GM21529 (cell line): ENCODE data around the gene EARS2.
"Not testable (repeated sequence)": the region's sequence is repeated elsewhere in the genome, so short reads cannot be mapped to it uniquely, and the experiment has no call there.

ENCODE experiments used
- ATAC-seq: cut with Tn5 transposase; IDR thresholded peaks from one replicate; pipeline ENCODE4 v1.9.1; 2021; ENCODE audit not compliant: unreplicated experiment

Gene EARS2

DNA sequence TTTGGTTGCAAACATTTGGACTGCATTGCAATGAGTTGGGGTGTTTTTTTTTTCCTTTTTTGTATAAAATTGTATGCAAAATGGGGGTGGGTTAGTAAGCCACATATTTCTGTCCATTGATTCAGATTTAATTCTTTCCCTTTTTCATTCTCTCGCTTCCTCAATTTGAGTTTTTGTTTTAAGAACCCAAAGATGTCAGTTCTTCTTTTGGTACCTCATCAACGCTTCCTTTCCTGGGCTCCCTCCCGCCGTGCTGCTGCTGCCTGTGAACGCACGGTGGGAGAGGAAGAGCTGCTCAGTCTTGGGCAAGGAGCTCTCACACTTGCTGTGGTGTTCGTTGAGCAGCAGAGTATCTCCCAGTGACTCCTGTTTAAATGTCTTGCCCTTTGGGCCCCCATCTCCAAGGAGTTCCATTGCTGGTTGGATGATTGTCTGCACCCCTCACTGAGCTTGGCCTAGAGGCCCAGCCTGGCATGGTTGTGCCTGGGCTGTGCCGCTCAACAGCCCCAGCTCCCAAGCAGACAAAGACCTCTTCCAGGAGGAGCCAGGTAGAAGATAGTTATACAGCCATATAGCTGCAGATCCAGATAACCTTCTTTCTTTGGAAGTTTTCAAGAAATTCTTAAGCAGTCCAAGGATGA is 14.0 kb upstream of the EARS2 start:
- no peak for ATAC-seq

DNA sequence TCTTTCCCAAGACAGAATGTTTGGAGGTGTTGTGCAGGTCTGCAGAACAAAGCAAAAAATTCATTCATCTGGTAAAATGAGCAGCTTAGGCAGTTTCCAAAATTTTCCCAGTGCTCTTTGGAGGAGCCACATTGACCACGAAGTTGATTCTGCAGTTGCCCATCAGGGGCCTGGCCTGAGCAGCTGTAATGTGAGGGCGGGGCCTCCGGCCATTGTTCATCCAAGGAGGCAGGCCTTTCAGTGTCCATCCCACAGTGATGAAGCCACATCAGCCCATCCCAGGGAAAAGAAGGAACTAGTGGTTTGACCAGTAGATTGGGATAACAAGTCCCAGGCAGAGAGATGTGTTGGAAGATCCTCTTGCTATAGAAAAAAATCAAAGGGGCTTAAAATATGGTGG is 10.5 kb upstream of the EARS2 start:
- ATAC-seq, result no peak

DNA sequence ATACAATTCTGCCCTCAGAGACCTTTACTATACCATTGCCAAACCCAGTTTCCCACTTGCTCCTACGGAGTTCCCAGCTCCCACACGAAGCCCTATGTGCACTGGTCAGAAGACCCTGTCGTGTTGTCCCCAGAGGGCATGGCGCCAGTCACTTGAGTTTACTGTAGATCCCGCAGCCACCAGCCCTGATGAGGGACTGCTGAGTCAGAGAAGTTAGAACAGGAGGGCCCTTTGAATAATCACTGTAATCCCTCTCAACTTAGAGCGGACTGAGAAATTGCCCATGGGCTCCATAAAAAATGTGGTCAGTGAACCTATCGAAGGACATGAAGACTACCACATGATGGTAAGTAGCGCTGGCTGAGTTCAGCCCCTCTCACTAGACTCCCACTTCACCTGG is 9.6 kb upstream of the EARS2 start:
- ATAC-seq, result no peak

DNA sequence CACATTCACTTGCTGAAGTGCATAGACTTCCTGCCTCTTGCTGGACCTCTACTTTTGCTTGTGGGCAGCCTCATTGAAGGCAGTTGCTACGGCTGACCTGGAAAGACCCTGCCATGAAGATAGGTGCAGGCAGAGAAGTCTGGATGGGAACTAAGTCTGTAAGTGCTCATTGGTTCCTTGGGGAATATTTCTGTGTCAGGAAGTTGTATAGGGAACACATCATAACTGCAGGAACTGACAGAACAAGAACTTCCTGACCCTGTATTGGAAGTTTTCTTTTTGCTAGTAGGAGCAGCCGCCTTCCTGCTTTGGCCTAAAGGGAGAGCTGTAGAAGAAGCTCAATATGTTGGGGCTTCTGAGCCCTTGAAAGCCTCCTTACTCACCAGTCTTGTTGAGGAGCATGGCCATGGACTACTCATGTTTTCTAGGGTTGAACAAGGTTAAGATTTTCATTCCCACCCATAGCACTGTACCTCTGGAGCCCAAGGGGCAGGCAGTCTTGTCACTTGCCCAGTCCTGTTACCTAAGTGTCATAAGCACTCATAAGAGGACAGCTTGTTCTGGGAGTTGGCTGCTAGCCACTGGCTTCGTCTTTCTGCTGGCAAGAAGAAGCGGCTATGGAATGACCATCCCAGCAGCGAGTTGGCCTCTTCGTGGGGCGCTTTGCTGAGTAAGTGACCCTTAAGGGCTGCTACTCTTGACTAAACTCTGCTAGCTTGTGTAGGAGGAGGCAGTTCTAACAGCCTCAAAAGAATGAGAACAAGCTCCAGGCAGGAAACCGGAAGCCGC is 7.6 kb upstream of the EARS2 start:
- no peak for ATAC-seq

DNA sequence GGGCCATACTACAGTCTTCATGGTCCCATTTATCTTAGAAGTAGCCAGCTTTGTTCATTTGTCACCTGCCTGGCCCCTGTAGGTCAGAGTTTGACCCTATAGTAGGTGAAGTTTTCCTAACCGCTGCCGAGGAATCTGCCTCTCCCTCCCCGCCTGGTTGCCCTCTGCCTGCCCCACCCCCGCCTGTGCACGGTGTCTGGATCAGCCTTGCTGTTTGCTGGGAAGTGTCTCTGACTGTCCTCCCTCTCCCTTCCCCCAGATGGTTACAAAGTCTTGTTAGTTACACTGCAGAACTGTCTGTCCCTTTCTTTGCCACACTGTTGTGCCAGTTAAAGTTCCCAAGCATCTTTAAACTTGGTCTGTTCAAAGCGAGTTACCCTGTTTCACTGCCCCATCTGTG is 6.0 kb upstream of the EARS2 start:
- ATAC-seq, result no peak

DNA sequence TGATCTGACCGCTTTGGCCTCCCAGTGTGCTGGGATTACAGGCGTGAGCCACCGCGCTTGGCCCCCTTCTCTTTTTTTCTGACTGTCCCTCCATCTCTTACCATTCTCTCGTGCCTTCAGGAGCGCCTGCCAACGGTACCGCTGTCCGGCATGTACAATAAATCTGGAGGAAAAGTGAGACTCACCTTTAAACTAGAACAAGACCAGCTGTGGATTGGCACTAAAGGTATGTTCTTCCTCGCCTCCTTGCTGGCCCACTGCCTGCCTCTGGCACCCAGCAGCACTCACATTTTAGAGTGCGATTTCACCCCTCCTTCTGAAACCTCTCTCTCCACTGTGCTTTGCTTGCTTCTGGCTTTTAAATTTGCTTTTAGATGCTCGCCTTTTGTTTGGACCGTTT is 5.4 kb upstream of the EARS2 start:
- no peak for ATAC-seq

DNA sequence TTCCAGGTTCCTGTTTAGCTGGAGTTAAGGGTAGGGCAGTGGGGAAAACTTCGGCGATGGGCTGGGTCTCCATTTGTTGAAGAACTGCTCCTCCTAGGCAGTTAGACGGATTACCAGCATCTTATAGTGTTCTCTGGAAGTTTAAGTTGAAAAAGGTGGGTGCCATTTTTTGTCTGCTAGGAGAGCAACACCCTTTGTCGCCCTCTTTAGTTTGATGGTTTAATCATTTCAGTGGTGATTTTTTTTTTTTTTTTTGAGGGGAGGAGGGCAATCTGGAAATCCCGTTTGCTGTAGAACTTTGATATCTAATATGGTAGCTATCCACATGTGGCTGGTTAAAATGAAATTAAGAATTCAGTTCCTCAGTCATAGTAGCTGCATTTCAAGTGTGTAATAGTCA is 4.4 kb upstream of the EARS2 start:
- ATAC-seq, result no peak

DNA sequence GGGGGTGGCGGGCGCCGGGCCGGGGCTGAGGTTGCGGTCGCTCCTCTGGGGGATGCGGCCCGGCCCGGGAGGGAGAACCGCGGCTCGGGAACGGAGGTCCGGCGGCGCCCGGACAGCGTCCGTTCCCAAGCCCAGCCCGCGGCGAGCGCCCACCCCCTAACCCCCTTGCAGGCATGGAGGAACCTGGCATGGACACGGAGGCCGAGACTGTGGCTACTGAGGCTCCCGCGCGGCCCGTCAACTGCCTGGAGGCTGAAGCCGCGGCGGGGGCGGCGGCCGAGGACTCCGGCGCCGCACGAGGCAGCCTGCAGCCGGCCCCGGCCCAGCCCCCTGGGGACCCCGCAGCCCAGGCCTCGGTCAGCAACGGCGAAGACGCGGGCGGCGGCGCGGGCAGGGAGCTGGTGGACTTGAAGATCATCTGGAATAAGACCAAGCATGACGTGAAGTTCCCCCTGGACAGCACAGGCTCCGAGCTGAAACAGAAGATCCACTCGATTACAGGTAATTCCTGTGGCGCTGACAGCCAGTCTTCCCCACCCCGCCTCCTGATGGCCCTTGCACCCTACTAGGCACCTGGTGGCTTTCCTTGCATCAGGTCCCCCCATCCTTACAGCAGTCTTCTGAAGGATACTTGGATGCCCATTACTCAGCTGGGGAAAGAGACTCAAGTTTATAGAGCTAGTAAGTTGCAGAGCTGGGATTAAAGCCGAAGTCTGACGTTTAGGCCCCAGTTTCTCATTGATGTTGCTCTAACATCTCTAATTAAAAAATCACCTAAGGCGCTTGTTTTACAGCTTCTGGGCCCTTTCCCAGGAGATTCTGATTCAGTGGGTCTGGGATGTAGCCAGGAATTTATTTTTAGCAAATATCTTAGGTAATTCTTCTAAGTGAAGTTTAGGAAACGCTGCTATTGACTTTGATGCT is 891 bp upstream of the EARS2 start:
- peak; percentile 4 for ATAC-seq

DNA sequence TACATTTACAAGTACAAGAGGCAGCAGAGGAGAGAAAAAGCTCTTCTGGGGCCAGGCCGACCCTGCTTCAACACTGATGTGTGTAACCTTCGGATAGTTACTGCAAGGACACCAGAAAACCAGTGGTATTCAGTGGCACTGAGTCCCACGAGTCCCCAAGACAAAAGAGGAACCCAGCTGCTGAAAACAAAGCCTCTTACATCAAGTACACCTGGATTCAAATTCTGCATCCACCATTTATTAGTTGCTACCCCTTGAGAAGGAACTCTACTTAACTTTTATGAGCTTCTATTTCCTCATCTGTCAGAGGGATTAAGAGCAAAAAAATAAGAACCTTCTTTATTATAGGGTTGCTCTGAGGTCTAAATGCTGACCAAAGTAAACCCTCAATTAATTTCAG is 2.6 kb downstream of the EARS2 start:
- ATAC-seq, result no peak

DNA sequence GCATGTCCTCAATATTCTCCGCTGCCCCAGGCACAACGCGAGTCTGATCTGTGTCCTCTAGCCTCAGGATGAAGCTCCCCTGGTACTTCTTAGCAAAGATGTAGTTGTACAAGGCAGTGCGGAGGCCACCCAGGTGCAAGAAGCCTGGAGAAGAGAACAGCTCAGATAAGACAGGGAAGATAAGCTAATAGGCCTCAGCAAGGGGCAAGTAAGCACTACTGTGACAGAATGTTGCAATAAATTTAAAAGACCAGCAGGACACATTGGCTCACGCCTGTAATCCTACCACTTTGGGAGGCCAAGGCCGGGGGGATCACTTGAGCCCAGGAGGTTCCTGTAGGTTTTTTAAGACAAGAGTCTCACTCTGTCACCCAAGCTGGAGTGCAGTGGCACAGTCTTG is 5.0 kb downstream of the EARS2 start:
- ATAC-seq, result no peak

DNA sequence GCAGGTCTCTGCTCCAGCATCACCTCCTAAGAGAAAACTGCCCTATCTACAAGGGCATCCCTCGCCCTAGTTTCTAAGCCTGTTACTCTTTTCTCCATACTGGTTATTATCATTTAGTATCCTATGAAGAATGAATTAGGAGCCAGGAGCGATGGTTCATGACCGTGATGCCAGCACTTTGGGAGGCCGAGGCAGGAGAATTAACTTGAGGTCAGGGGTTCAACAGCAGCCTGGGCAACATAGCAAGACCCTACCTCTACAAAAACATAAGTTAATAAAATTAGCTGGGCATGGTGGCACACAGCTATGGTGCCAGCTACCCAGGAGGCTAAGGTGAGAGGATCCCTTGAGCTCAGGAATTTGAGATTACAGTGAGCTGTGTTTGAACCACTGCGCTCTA is 7.2 kb downstream of the EARS2 start:
- no peak for ATAC-seq

DNA sequence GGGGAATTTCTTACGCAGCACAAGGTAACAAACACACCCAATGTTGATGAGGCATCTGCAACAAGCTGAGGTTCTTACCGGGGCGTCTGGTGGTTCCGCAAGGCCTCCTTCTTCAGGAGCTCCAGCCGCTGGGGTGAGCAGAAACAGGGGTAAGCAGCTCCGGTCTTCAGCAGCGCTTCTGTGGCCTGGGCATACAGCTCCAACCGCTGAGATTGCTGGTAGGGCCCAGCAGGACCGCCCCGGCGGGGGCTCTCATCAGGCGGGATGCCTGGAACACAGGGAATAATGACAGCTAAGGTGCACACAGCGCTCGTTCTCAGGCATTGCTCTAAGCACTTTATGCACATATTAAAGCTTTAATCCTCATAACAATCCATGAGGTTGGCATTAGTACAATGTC is 12.7 kb downstream of the EARS2 start:
- ATAC-seq, result no peak

DNA sequence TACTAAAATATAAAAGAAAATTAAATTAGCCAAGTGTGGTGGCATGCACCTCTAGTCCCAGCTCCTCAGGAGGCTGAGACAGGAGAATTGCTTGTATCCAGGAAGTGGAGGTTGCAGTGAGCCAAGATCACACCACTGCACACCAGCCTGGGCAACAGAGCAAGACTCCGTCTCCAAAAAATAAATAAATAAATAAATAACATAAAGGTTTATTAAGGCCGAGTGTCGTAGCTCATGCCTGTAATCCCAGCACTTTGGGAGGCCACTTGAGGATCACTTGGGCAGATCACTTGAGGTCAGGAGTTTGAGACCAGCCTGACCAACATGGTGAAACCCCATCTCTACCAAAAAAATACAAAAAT is 16.4 kb downstream of the EARS2 start:
- not testable (repeated sequence) for ATAC-seq

DNA sequence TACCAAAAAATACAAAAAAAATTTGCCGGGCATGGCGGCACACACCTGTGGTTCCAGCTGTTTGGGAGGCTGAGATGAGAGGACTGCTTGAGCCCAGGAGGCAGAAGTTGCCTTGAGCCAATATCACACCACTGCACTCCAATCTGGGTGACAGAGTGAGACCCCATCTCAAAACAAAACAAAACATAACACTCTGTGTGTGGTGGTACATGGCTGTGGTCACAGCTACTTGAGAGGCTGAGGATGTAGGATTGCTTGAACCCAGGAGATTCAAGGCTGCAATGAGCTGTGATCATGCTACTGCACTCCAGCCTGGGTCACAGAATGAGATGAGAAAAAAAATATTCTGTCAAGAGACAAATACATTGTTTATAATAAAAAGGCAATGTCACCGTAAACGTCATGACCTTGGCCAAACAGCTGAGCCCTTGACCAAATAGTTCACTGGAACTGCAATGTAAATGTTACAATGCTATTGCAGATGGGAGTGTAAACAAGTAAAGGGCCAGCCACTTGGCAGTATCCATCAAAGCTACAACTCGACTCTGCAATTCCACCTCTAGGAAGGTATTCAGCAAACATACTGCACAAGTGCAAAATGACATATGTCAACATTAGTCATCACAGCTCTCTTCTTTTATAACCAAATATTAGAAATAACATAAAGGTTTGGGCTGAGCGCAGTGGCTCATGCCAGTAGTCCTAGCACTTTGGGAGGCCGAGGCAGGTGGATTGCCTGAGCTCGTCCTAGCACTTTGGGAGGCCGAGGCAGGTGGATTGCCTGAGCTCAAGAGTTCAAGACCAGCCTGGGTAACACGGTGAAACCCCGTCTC is 16.9 kb downstream of the EARS2 start:
- no peak for ATAC-seq

DNA sequence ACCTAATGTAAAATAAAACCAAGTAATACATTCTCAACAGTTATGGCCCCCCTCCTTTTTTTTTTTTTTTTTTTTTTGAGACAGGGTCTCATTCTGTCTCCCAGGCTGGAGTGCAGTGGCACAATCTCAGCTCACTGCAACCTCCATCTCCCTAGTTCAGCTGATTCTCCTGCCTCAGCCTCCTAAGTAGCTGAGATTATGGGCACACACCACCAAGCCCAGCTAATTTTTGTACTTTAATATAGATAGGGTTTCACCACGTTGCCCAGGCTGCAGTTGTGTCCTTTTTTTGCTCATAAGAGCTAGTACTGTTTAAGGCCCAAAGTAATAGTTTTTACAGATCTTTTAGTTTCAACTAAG is 18.3 kb downstream of the EARS2 start:
- no peak for ATAC-seq

DNA sequence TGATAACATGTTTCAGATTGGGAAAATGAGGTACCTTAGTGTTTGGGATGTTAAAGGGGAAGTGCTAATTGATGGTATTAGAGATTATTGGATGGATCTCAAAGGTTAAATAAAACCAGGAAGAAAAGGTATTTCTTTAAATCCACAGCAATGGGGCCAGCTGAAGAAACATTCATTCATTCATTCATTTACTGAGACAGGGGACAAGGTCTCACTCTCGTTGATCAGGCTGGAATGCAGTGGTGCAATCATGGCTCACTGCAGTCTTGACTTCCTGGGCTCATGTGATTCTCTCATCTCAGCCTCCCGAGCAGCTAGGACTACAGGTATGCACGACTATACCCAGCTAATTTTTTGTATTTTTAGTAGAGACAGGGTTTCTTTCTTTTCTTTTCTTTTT is 19.8 kb downstream of the EARS2 start:
- no peak for ATAC-seq

DNA sequence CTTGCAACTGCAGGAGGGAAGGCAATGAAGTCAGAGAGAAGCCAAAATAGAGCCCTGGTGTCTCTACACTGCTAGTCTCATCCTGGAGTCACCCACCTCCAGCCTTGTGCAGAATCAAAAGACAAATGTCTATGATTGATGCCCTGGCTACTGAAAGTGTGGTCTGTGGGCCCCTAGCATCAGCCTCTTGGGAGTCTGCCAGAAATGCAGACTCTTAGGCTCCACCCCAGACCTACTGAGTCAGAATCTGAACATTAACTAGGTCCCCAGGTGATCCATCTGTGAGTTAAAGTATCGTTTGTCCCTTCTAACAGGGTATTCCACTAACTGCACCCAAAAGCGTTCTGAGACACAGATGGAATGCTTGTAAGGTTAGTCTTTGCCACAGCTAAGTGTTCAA is 21.2 kb downstream of the EARS2 start:
- ATAC-seq, result no peak

DNA sequence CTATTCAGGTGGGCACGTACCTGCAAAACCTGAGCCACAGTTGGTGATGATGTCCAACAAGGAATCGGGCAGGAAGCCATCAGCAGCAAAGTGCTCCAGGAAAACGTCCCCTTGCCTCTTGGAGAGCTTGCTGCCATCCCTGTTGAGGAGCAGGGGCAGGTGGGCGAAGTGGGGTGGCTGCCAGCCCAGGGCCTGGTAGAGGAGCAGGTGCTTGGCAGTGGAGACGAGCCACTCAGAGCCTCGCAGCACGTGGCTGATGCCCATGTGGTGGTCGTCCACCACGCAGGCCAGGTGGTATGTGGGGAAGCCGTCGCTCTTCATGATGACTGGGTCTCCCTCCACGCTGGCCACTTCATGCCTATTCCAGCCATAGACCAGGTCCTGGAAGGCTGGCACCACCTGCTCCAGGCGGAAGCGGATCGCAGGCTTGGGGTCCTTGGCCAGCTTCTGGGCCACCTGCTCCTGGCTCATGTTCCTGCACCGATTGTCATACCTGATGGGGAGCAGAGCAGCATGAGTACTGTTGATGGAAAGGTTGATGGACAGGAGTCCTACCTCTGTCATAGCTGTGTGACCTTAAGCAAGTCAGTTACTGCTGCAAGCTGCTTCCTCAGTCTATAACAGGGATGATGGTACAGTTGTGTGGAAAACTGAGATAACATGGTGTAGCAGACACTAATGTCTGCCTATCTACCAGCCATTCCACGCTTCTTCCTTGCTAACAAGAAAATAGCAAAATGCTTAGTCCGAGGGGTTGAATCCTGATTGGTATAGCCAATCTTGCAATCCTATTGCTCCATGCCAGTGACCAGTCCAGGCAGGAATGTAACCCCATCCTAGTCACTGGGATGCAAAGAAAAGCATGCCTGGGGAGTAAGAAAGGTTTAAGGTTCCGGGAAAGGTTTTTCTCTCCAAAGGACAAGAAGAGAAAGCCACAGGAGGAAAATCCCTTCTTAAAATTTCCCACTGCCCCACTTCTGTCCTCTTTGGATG is 22.0 kb downstream of the EARS2 start:
- ATAC-seq, result no peak

DNA sequence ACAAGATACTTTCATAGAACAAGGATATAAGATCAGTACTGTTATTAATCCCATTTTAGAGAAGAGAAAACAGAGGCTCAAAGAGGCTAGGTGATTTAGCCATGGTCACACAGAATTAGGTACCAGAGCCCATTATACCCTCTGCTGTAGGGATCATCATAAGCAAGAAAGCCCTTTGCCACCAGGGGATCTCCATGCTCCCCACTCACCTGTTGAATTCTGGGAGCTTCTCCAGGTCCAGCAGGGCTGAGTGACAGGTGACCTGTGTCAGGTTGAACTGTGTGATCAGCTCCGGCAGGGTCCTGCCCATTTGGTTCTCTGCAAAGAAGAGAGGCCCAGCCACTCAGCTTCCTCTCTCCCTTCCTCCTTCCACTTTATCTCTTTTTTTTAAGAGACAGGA is 24.7 kb downstream of the EARS2 start:
- ATAC-seq, result no peak

DNA sequence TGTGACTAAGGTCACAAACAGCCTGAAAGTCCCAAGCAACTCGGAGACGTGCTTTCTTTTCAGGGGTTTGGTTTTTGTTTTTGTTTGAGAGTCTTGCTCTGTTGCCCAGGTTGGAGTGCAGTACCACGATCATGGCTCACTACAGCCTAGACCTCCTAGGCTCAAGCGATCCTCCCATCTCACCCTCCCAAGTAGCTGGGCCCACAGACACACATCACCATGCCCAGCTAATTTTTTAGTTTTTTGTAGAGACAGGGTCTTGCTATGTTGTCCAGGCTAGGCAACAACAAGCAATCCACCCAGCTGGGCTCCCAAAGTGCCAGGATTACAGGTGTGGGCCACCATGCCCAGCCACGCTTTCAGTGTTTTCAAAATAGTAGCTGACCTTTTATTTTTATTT is 27.1 kb downstream of the EARS2 start:
- no peak for ATAC-seq
